ENCODE results near the gene PPARG.
A peak's percentile ranks its signal among the peaks of the same experiment; 100 is the strongest.
"Not testable (repeated sequence)": the region's sequence is repeated elsewhere in the genome, so short reads cannot be mapped to it uniquely, and the experiment has no call there.

The PPARG gene

GRCh38 chr3:12279591-12280326, 9.1 kb upstream of the PPARG start:
- no peak for DNase-seq

DNA sequence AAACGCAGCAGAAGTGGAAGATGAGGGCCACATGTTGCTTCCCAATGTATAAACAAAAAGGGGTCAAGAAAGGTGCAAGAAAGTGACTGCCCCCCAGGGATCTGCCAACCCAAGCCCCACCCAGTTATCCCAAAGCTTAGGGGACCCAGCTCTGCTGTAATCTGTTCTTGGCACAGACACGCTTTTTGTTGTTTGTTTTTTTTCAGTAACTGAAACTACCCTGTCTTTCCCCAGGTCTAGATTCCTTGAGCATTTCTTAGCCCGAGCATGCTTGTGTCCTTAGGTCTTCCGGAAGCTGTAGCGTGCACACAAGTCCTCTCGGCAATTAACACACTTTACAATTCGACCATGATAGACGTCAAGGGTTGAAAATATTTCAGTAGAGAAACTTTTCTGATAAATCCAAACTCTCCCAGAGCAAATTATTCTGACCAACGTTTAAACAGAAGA, 8.5 kb upstream of the PPARG start:
- DNase-seq, result no peak

DNA sequence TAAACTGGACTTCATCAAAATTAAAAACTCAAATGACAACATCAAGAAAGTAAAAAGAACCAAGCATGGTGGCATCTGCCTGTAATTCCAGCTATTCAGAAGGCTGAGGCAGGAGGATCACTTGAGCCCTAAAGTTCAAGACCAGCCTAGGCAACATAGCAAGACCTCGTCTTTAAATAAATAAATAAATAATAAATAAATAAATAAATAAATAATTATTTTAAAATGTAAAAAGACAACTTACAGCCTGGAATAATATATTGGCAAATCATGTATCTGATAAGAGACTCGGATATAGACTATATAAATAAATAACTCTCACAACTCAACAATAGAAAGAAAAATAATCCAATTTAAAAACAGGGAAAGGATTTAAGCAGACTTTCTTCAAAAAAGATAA, 4.3 kb upstream of the PPARG start:
- no peak for DNase-seq

- DNase-seq, result no peak
Measured at GRCh38 chr3:12285003-12285555, 3.8 kb upstream of the PPARG start.

- DNase-seq, result not testable (repeated sequence)
Measured at GRCh38 chr3:12285779-12286178, 3.1 kb upstream of the PPARG start.

GRCh38 chr3:12286504-12286903, 2.4 kb upstream of the PPARG start:
- no peak for DNase-seq

DNA sequence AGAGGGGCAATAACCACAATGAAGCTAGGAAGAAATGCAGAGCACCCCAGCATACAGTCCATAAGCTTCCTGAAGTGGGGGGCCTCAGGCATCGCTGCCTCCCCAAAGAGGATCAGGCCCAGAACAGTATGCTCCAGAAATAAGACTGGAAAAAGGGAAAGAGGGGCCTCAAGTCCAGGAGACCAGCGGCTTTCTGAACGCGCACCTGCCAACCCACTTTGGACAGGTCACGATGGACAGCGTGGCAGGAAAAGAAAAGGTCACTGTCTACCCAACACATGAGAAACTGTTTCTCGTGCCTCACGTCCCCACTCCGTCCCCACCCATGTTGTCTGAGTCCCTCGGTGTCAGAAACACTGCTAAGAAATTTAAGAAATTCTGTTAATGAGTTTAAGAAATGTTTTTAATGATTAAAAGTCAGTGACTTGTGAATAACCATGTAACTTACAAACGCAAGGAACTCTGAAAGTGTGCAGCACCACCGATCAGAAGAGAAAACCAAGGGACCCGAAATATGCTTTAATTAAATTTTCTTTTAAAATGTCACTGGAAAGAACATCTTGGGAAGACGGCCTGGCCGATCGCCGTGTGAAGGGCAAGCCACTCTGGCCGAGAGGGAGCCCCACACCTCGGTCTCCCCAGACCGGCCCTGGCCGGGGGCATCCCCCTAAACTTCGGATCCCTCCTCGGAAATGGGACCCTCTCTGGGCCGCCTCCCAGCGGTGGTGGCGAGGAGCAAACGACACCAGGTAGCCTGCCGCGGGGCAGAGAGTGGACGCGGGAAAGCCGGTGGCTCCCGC, 1.7 kb upstream of the PPARG start:
- no peak for DNase-seq

GRCh38 chr3:12287727-12288181, 1.1 kb upstream of the PPARG start:
- DNase-seq, result peak; percentile 19

DNA sequence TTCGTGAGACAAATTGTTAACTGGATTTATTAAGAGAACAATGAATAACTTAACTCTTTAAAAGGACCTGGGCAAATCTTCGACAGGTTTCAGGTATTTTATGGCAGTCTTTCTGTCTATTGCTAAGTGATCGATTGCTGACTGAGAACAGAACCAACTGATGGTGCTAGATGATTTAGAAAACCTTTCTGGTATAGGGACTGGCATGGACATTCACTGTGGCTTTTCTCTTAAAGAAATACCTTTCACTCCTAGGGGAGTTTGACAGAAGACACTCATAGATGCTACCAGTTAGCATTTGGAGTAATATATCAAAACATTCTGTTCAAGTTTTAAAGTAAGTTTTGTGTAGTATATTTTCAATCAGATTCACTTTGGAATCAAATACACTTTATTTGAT, 654 bp downstream of the PPARG start:
- no peak for DNase-seq

GRCh38 chr3:12292770-12293169, 3.9 kb downstream of the PPARG start:
- DNase-seq, result no peak

DNA sequence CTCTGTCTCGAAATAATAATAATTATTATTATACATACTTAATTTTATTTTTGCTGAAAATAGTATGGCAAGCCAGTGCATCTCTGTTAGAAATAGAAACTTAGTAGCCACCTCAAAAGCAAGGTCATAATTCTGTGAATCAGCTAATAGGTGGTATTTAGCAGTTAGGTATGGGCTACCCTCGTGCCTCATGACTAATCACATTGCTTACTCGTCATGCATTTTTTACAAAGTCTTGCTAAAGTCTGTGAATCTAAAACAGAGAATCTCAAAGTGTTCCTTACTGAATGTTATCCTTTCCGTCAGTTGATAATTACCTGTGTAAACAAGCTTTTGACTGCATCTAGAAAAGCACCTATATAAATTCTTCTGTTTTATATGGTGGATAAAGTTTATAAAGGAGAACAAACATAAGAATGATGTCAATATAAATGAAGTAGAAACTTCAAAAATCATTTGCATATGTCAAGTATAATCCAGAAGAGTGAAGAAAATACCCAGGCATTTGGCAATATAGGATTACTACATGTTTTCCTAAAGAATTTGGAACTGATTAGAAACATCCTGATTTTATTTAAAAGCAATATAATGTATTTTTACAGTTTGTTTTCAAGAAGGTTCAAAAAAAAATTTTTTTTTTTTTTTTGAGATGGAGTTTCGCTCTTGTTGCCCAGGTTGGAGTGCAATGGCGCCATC, 6.2 kb downstream of the PPARG start:
- no peak for DNase-seq

DNA sequence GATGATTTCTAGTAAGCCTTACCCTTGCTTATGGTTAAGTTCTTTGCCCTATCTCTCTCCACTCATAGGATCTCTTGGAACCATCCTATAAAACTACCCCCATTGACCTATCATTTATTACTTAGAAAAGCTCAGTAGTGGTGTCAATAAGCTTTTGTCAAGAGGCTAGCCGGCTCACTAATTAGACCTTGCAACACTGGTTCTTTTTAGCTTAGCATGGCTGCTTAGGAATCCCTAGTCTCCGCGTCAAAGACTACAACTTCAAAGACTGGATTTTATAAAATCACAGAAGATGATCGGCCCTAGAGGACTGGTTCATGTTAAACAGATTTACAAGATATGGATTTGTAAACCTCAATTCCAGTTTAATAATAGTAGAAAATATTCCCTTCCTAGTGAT, 7.6 kb downstream of the PPARG start:
- DNase-seq, result no peak

DNA sequence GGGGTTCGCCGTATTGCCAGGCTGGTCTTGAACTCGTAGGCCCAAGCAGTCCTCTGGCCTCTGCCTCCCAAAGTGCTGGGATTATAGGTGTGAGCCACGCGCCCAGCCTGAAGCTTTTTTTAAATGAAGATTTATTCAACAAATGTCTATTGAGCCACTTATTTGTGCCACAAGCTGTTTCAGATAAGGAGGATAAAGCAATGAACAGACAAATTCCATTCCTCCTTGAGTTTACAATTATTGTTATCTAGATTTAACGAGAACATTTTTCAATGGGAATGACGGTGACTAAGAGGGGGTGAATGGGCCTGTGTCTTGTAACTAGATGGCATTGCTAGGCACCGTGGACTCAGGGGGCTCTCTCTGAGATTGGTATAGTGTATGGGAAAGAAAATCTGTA, 10.2 kb downstream of the PPARG start:
- no peak for DNase-seq

- no peak for DNase-seq
Measured at GRCh38 chr3:12300137-12300536, 11.3 kb downstream of the PPARG start.

GRCh38 chr3:12301031-12301430, 12.2 kb downstream of the PPARG start:
- DNase-seq, result no peak

- no peak for DNase-seq
Measured at GRCh38 chr3:12301513-12301912, 12.6 kb downstream of the PPARG start.

DNA sequence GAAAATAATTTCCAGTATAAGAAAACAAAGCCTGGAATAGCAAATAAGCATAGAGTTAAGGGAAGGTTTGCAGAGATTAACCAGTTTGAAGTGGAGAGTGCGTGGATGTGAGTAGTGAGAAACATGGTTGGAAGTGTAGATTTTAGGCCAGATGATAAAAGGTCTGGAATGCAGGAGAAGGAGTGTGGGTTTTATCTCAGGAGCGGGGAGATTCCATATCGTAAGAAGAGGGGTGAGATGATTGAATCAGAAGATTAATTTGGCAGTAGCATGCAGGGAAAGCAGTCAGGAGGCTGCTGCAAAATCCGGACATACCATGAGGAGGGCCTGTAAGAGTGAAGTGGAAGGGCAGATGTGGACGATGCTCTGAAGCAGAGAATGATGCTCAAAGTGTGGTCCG, 13.7 kb downstream of the PPARG start:
- DNase-seq, result no peak

DNA sequence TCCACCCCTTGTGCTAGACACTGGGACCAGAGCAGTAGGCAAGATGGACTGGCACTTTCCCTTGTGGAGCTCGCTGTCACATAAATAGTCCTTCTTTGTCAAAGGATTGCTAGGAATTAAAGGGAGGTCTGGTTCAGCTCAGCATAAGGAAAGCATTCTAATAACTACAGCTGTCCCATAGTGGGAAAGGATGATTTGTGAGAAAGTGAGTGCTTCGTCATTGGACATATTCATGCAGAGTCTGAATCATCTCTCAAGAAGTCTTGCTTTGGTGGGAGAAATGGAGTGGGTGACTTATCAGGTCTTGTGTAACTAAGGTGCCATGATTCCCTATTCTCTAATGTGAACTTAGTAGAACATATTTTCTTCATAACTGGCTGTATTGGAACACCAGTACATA, 14.7 kb downstream of the PPARG start:
- DNase-seq, result no peak

GRCh38 chr3:12303993-12304392, 15.1 kb downstream of the PPARG start:
- DNase-seq, result peak; percentile 48

GRCh38 chr3:12307136-12307535, 18.3 kb downstream of the PPARG start:
- no peak for DNase-seq

- DNase-seq, result no peak
Measured at GRCh38 chr3:12308517-12308916, 19.6 kb downstream of the PPARG start.

DNA sequence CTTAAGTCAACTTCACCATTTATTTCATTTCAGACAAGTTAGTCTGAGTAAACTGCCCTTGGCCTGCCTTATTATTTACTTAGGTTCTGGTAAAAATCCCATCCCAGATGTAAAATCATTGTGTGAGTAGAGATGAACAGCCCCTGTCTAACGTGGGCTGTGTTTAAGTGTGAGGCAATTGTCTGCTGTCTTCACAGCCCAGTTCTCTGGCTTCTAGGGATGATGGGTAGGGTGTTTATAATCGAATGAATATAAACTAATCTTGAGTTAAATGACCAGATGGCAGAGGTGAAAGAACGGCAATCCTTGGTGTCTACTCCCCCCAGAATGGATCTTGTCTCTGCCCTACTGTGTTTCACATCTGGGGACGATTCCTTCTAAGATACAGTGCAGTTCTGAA, 20.8 kb downstream of the PPARG start:
- no peak for DNase-seq

- DNase-seq, result no peak
Measured at GRCh38 chr3:12312010-12312409, 23.1 kb downstream of the PPARG start.

Data from hematopoietic multipotent progenitor cell treated with erythropoietin and hydrocortisone succinate and interleukin-3 and kit ligand, for 4 days (in vitro differentiated cells).